ENCODE results near the gene RBM20.
A peak's percentile ranks its signal among the peaks of the same experiment; 100 is the strongest.
"Not testable (repeated sequence)": the region's sequence is repeated elsewhere in the genome, so short reads cannot be mapped to it uniquely, and the experiment has no call there.

Gene RBM20

DNA sequence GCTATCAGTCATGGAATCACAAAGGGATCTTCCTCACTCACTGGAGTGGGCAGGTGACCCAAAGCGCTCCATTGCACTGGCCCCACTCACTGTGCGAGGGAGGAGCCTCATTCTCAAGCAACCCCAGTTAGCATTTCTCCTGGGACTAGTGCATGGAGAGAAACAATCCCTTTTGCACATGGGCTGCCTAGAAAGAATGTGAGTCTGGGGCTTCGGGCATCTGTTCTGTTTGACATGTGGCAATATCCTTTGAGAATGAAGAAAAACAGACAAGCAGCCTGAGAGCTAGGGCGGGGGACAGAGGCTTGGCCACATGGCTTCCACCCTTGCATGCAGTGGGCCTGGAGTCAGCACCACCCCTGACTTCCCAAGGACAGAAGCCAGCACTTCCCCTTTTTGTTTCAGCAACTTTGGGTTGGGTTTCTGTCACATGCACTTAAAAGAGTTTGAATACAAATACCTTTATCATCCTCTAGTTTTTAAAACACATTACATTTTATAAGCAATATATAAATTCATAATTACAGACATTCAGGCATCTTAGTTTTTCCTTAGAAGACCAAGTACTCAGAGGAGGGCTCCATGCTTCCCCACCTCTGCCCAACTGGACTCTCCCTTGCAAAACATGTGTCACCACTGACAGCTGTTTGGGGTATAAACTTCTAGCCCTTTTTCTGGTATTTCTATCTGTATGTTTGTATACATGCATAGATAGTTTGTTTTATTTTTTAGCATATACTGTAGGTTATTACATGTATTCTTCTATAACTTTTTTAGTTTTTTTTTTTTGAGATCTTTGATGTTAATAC lies 73.8 kb downstream of the RBM20 start:
- Histone ChIP-seq H3K4me3 (no peak overlapping the region), H3K27me3 (no peaks in the 10 kb centered on the region), H3K4me1 (peaks cover 6 to 16% (median 11%) of the 10 kb centered on the region in 10 experiments; a peak in 14 of 20 replicates), H3K27ac (peak overlapping the region in 3 of 11 experiments; percentile 7 to 26 (median 10); a peak in 2 of 22 replicates), H3K9me3 (replicated peaks in 1 of 11) (no peaks in the 10 kb centered on the region), H3K36me3 (no peaks in the 10 kb centered on the region), H3K9ac (no peak overlapping the region), H4K20me1 (no peaks in the 10 kb centered on the region), H3K4me2 (peak overlapping the region in 10 of 11 experiments; percentile 3 to 66 (median 36); a peak in 13 of 22 replicates)
- TF ChIP-seq Cebpa-rat (IDR thresholded peaks at IDR 0.05), result no peak

DNA sequence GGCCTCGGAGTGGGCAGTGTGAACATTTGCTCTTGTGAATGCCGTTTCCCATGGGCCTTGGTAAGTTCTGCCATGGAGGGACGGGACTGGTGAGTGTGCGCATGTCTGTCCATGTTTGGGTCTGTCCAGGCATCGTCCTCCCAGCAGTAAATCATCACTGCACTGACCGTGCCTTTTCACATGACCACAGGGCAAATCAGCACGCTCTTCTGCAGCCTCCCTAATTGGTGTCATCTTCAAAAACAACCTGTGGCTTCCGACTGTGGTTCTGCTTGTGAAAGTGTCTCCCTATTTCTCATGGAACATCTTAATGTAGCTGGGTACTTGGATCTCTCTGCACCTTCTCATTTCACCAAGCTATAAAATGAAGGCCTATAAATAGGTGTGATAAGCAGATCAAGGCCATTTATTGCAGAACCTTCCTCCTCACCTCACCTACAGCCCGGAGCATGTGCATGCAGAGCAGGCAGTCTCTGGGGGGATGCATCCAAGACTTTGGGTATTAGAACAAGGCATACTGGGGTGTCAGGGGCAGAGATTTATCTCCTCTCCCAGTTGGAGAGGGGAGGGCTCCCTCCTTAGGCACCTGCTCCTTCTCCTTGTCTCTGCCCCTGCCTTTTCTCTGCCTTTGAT lies 77.4 kb downstream of the RBM20 start:
- Histone ChIP-seq H3K9me3 (replicated peaks in 1 of 11) (no peaks in the 10 kb centered on the region), H3K9ac (no peak overlapping the region), H3K27ac (no peak overlapping the region), H4K20me1 (no peaks in the 10 kb centered on the region), H3K4me1 (peaks cover 7 to 29% (median 21%) of the 10 kb centered on the region in 10 experiments; a peak in 17 of 20 replicates), H3K36me3 (no peaks in the 10 kb centered on the region), H3K27me3 (no peaks in the 10 kb centered on the region), H3K4me2 (no peak overlapping the region), H3K4me3 (no peak overlapping the region)
- no peak for TF ChIP-seq Cebpa-rat (IDR thresholded peaks at IDR 0.05)

DNA sequence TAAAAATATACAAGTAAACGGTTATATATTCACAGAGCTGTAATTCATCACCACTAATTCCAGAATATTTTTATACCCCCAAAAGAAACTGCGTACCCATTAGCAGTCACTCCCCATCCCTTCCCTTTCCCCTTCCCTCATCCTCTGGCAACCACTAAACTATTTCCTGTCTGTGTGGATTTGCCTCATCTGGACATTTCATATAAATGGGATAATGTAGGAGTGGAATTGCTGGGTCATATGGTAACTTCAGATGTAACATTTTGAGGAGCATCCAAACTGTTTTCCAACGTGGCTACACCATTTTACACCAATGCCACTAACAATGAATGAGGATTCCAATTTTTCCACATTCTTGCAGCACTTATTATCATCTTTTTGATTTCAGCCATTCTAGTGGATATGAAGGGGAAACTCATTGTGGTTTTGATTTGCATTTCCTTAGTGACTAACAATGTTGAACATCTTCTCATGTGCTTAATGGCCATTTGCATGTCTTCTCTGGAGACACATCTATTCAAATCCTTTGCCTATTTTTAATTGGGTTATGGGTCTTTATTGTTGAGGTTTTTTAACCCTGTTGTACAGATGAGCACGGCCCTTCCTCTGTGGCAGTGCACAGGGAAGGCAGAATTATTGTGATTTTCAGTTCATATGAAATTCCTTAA lies 79.2 kb downstream of the RBM20 start:
- TF ChIP-seq Cebpa-rat (IDR thresholded peaks at IDR 0.05), result no peak
- H3K9me3 ChIP-seq (replicated peaks in 1 of 11), result no peaks in the 10 kb centered on the region
- H3K27me3 ChIP-seq, result no peaks in the 10 kb centered on the region
- H4K20me1 ChIP-seq, result no peaks in the 10 kb centered on the region
- peak overlapping the region in 10 of 11 experiments; percentile 3 to 35 (median 18); a peak in 9 of 22 replicates for H3K4me2 ChIP-seq
- H3K4me3 ChIP-seq, result no peak overlapping the region
- H3K9ac ChIP-seq, result no peak overlapping the region
- no peaks in the 10 kb centered on the region for H3K36me3 ChIP-seq
- H3K27ac ChIP-seq, result no peak overlapping the region
- peaks cover 0 to 18% (median 12%) of the 10 kb centered on the region in 10 experiments; a peak in 14 of 20 replicates for H3K4me1 ChIP-seq

DNA sequence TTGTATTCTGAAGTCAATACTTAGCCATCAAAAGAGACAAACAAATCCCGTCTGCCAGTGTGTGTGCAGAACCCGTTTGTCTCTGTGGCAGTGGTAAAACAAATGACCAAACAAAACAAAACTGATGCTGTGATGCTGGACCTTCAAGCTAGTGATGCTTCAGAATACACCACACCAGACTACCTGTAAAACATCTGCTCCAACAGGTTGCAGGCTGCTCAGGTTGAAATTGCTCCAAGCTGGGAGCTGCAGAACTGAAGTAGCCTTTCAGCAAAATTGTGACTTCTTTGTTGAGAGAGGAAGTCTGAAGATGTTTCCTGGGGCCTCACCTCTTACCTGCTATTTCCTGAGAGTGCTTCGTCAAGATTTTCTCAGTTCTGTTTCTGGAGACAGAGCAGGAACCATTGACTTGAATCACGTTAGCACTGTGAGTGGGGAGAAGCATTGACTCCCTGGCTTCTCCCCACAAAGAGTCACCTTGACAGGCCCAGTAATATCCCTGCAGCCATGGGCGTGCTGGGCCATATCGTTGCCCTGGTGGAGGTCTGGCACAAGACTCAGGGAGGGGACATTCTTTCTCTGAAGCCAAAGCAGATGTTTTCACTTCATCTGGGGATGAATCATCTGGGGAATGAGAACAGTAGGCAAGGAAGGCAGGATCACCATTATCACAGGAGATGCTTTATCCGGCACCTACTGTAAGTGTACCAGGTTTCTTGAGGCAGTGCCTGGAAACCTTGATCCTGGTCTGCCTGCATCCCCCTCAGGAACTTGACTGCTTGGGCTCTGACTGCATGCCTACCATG lies 80.2 kb downstream of the RBM20 start:
- Histone ChIP-seq H3K9ac (no peak overlapping the region), H3K4me2 (peak overlapping the region in 8 of 11 experiments; percentile 3 to 35 (median 18); a peak in 8 of 22 replicates), H3K9me3 (replicated peaks in 1 of 11) (no peaks in the 10 kb centered on the region), H3K4me3 (no peak overlapping the region), H3K36me3 (no peaks in the 10 kb centered on the region), H3K27ac (no peak overlapping the region), H4K20me1 (no peaks in the 10 kb centered on the region), H3K27me3 (no peaks in the 10 kb centered on the region), H3K4me1 (peaks cover 0 to 15% (median 12%) of the 10 kb centered on the region in 10 experiments; a peak in 13 of 20 replicates)
- no peak for TF ChIP-seq Cebpa-rat (IDR thresholded peaks at IDR 0.05)

DNA sequence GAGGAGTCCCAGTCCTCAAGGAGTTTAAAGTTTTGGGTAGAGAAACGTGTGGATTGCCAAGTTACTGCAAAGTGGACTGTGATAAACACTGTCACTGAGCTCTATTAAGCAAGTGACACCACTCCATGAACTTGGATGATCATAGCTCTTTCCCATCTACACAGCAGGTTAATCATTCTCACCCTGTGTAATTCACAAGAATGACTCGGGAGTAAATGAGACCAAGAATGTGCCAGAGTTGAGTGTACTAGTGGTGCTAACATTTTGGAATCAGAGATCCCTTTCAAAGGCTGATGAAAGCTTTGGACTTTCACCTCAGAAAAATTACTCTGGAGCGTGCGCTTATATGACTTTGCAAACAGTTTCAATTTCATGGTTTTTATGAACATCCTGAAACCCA lies 80.8 kb downstream of the RBM20 start:
- Histone ChIP-seq H3K36me3 (no peaks in the 10 kb centered on the region), H4K20me1 (no peaks in the 10 kb centered on the region), H3K27ac (no peak overlapping the region), H3K9me3 (replicated peaks in 1 of 11) (no peaks in the 10 kb centered on the region), H3K4me1 (peaks cover 0 to 15% (median 12%) of the 10 kb centered on the region in 10 experiments; a peak in 13 of 20 replicates), H3K9ac (no peak overlapping the region), H3K4me2 (no peak overlapping the region), H3K4me3 (no peak overlapping the region), H3K27me3 (no peaks in the 10 kb centered on the region)
- TF ChIP-seq Cebpa-rat (IDR thresholded peaks at IDR 0.05), result no peak

DNA sequence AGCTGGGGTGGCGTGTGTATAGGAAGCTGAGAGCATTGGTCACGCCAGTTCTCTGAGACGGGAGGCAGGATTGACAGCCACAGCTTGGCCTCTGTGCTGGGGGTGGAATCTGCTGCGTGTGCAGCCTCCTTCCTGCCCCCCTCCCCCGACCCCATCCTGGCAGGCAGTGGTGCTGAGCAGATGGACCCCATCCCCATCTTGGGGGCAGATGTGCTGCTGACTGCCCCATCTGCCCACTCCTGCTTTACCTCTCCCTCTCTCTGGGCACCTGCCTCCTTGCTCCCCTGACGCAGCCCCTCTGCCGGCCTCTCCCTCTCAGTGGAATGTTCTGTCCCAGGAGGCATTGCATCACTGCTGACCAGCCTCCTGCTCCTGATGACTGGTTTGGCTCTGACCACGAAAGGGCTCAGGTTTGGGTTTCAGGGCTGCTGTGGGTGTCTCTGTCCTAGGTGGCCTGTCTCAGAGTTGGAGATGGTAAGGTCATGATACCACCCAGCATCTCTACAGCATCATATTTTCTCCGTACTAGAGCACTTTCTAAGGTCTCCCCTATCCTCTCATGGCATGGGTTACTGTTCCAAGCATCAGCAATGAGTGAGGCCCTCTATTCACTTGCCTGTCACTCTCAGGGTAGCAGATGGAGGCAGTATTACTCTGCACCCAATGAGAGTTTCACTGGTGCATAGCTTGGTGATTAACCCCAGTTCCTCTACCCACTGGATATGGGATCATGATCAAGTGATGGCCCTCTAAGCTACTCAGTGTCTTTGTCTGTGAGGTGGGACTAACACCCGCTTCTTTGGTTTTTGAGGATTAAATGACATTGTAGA lies 81.9 kb downstream of the RBM20 start:
- H3K27ac ChIP-seq, result no peak overlapping the region
- H3K4me1 ChIP-seq, result peaks cover 0 to 15% (median 12%) of the 10 kb centered on the region in 10 experiments; a peak in 13 of 20 replicates
- no peaks in the 10 kb centered on the region for H3K9me3 ChIP-seq (replicated peaks in 1 of 11)
- no peaks in the 10 kb centered on the region for H3K27me3 ChIP-seq
- H3K4me3 ChIP-seq, result no peak overlapping the region
- no peaks in the 10 kb centered on the region for H4K20me1 ChIP-seq
- TF ChIP-seq Cebpa-rat (IDR thresholded peaks at IDR 0.05), result no peak
- H3K4me2 ChIP-seq, result no peak overlapping the region
- no peaks in the 10 kb centered on the region for H3K36me3 ChIP-seq
- H3K9ac ChIP-seq, result no peak overlapping the region

DNA sequence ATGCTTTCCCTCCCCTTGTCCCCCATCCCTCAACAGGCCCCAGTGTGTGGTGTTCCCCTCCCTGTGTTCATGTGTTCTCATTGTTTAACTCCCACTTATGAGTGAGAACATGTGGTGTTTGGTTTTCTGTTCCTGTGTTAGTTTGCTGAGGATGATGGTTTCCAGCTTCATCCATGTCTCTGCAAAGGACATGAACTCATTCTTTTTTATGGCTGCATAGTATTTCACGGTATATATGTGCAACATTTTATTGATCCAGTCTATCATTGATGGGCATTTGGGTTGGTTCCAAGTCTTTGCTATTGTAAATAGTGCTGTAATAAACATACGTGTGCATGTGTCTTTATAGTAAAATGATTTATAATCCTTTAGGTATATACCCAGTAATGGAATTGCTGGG lies 83.6 kb downstream of the RBM20 start:
- H4K20me1 ChIP-seq; H3K4me2 ChIP-seq; H3K27me3 ChIP-seq; H3K36me3 ChIP-seq; H3K4me3 ChIP-seq; H3K9me3 ChIP-seq (replicated peaks in 1 of 11); H3K27ac ChIP-seq; H3K9ac ChIP-seq: not testable (repeated sequence)
- H3K4me1 ChIP-seq, result peaks cover 0 to 15% (median 12%) of the 10 kb centered on the region in 10 experiments; a peak in 13 of 20 replicates

DNA sequence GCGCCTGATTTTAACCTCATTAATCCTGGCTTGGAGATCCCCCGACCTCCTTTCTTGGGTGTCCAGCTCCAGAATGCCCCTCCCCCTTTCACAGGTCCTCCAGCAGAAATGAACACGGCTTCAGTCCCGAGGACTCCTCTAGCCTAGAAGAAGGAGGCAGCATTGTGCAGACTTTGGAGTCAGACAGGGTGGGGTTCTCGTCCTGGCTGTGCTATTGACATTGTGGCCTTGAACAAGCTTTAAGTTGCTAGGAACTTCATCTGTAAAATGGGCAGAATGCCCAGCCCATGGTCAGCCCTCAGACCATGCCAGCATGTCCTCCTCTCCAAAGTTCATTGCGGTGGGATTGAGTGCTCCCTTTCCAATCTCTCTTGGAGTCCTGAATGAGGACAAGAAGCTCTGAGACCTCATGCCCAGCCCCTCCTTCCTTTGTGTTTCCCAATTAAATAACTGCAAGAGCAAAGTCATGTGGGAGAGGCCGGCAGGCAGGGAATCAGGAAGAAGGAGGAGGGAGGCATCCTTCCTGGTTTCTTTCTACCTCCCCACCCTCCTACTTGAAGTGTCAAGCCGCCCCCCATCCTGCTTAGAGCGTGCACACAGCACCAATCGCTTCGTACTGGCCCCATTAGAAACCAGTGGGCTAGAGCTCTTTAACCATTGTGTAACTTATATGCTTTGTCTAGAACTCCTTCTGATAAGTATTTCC lies 86.4 kb downstream of the RBM20 start:
- Histone ChIP-seq H3K4me1 (peaks cover 0 to 7% (median 0%) of the 10 kb centered on the region in 10 experiments; a peak in 4 of 20 replicates), H3K9me3 (replicated peaks in 1 of 11) (no peaks in the 10 kb centered on the region), H3K27me3 (no peaks in the 10 kb centered on the region), H3K9ac (no peak overlapping the region), H4K20me1 (no peaks in the 10 kb centered on the region), H3K36me3 (no peaks in the 10 kb centered on the region), H3K4me3 (no peak overlapping the region), H3K4me2 (no peak overlapping the region), H3K27ac (no peak overlapping the region)
- TF ChIP-seq Cebpa-rat (IDR thresholded peaks at IDR 0.05), result no peak
